Cardiac muscle cell (in vitro differentiated cells and primary cell): Measurements from ENCODE around the gene SEL1L2. TPM values are rescaled to one million over a fixed set of nuclear protein-coding genes. Genes with fewer than 3 reads are reported as not detected.

Experiments
- DNase-seq, 2 donors: peaks; one replicate each; pipeline versions ENCODE4 v3.0.0 to v3.0.0-alpha.2; 2010 to 2017; ENCODE audit warnings: low read depth in 1 of 2, low spot score in 1 of 2
- H3K27ac ChIP-seq: fragments of 200-600 bp; sonication (generic); 2 replicates; pipeline ENCODE4 v1.5.1; 2016
- H3K27me3 ChIP-seq: fragments of 200-600 bp; sonication (generic); 2 replicates; pipeline ENCODE4 v1.6.0; 2016; ENCODE audit warnings: control low read depth
- H3K36me3 ChIP-seq: fragments of 200-600 bp; sonication (generic); 2 replicates; pipeline ENCODE4 v1.5.1; 2016; ENCODE audit warnings: control low read depth
- H3K4me1 ChIP-seq: fragments of 200-600 bp; sonication (generic); 2 replicates; pipeline ENCODE4 v1.8.1; 2017; ENCODE audit warnings: low read depth, mild to moderate bottlenecking, mixed run types
- H3K4me3 ChIP-seq: fragments of 200-600 bp; sonication (generic); 2 replicates; pipeline ENCODE4 v1.5.1; 2016; ENCODE audit warnings: mild to moderate bottlenecking
- H3K9me3 ChIP-seq: fragments of 200-600 bp; sonication (generic); 2 replicates; pipeline ENCODE4 v1.5.1; 2017; ENCODE audit warnings: low read depth, mild to moderate bottlenecking, control low read depth
- CTCF ChIP-seq: IDR thresholded peaks from 2 replicates; pipeline ENCODE4 v1.5.1; 2012; ENCODE audit warnings: low read depth, mild to moderate bottlenecking, low read length
- polyA plus RNA-seq: library from polyadenylated mRNA; unstranded; fragments of >200 nt; fragmentation: Nextera tagmentation; extraction: Ambion mirVana; gene quantifications from 2 replicates; pipeline ENCODE4 v1.2.1, GENCODE V29; 2016
- total RNA-seq: library from RNA; depleted of rRNA; stranded (reverse); fragments of >200 nt; gene quantifications from 2 replicates; pipeline ENCODE4 v1.2.3, GENCODE V29; 2016

Gene SEL1L2
- total and polyA plus RNA-seq, 2 experiments from 2014 or later, result not detected

- no peaks in the 10 kb centered on the region for H3K4me1 ChIP-seq
- H3K9me3 ChIP-seq, result no peaks in the 10 kb centered on the region
- no peaks in the 10 kb centered on the region for H3K36me3 ChIP-seq
- H3K4me3 ChIP-seq, result no peak overlapping the region
- DNase-seq, result no peak
- no peak for TF ChIP-seq CTCF
- no peaks in the 10 kb centered on the region for H3K27me3 ChIP-seq
- H3K27ac ChIP-seq, result no peak overlapping the region
Measured at GRCh38 chr20:13910492-13910891, 79.9 kb downstream of the SEL1L2 start.

- Histone ChIP-seq H3K27me3 (no peaks in the 10 kb centered on the region), H3K4me3 (no peak overlapping the region), H3K36me3 (no peaks in the 10 kb centered on the region), H3K27ac (no peak overlapping the region), H3K9me3 (no peaks in the 10 kb centered on the region), H3K4me1 (no peaks in the 10 kb centered on the region)
- no peak for TF ChIP-seq CTCF
- DNase-seq, result no peak
Measured at GRCh38 chr20:13909067-13909466, 81.3 kb downstream of the SEL1L2 start.

GRCh38 chr20:13904766-13905165 lies 85.6 kb downstream of the SEL1L2 start:
- Histone ChIP-seq H3K9me3 (no peaks in the 10 kb centered on the region), H3K4me1 (no peaks in the 10 kb centered on the region), H3K4me3 (no peak overlapping the region), H3K36me3 (no peaks in the 10 kb centered on the region), H3K27me3 (no peaks in the 10 kb centered on the region), H3K27ac (no peak overlapping the region)
- DNase-seq, result no peak
- TF ChIP-seq CTCF, result no peak

GRCh38 chr20:13900496-13900895 lies 89.9 kb downstream of the SEL1L2 start:
- Histone ChIP-seq H3K27ac (no peak overlapping the region), H3K4me3 (no peak overlapping the region), H3K9me3 (no peaks in the 10 kb centered on the region), H3K36me3 (no peaks in the 10 kb centered on the region), H3K4me1 (no peaks in the 10 kb centered on the region), H3K27me3 (no peaks in the 10 kb centered on the region)
- no peak for TF ChIP-seq CTCF
- DNase-seq, result no peak

- H3K9me3 ChIP-seq, result no peaks in the 10 kb centered on the region
- DNase-seq, result peak in 1 of 2 donors; percentile 23
- no peak overlapping the region for H3K4me3 ChIP-seq
- H3K27me3 ChIP-seq, result no peaks in the 10 kb centered on the region
- H3K4me1 ChIP-seq, result no peaks in the 10 kb centered on the region
- no peak overlapping the region for H3K27ac ChIP-seq
- H3K36me3 ChIP-seq, result no peaks in the 10 kb centered on the region
- no peak for TF ChIP-seq CTCF
Measured at GRCh38 chr20:13898012-13898612, 92.3 kb downstream of the SEL1L2 start.
